A549 (cell line): ENCODE measurements around the gene FUCA1. TPM values are rescaled to one million over a fixed set of nuclear protein-coding genes. Genes with fewer than 3 reads are reported as not detected.

Experiments used
- ATAC-seq, 2 experiments: fragments of 200-7000 bp in 1 of 2; fragments of >200 bp in 1 of 2; cut with Nextera tagmentation in 1 of 2; cut with Tn5 transposase in 1 of 2; 3 replicates each; pipeline versions ENCODE4 v1.8.0 to v1.9.1; 2018 to 2020; ENCODE audit warnings: mild to moderate bottlenecking in 1 of 2, moderate library complexity in 1 of 2
- CTCF ChIA-PET: fragments of 300-600 bp; sonication (Branson Sonifier 250); formaldehyde crosslinking; extraction: SDS; loops from one replicate; lab custom pipeline; 2021; ENCODE audit warnings: antibody characterized with exemption, inconsistent platforms; lab: Yijun Ruan, JAX
- POLR2A ChIA-PET: fragments of 350-600 bp; formaldehyde crosslinking; extraction: SDS; loops from one replicate; lab custom pipeline; 2021; ENCODE audit warnings: antibody characterized with exemption, inconsistent platforms; lab: Yijun Ruan, JAX
- DNase-seq, 2 experiments: peaks; one replicate each; pipeline versions ENCODE4 v3.0.0 to v3.0.0-alpha.2; 2011 to 2016; ENCODE audit warnings: low read depth in 1 of 2, low spot score in 1 of 2
- FAIRE-seq: peaks from 2 replicates; lab custom pipeline; 2011; peaks lifted over from hg19 to GRCh38; lab: Jason Lieb, UNC
- H3K27ac ChIP-seq, 2 experiments: fragments of >200 bp; sonication (Bioruptor Twin); formaldehyde crosslinking; 3 replicates each; pipeline ENCODE4 v1.5.1; 2016 to 2017
- H3K4me1 ChIP-seq: fragments of >200 bp; sonication (Bioruptor Twin); formaldehyde crosslinking; 3 replicates; pipeline ENCODE4 v1.6.1; 2016
- H3K4me2 ChIP-seq: fragments of >200 bp; sonication (Bioruptor Twin); formaldehyde crosslinking; 3 replicates; pipeline ENCODE4 v1.6.1; 2016
- H3K4me3 ChIP-seq: fragments of >200 bp; sonication (Bioruptor Twin); formaldehyde crosslinking; 3 replicates; pipeline ENCODE4 v1.5.1; 2016
- H3K9me3 ChIP-seq: fragments of >200 bp; sonication (Bioruptor Twin); formaldehyde crosslinking; 3 replicates; pipeline ENCODE4 v1.6.1; 2016
- BCL3 ChIP-seq: fragments of >200 bp; sonication (Bioruptor Twin); formaldehyde crosslinking; IDR thresholded peaks from 3 replicates; pipeline ENCODE4 v1.6.1; 2016
- BHLHE40 ChIP-seq: IDR thresholded peaks from 2 replicates; pipeline ENCODE4 v1.6.1; 2012; ENCODE audit warnings: low read depth, low read length, inconsistent platforms
- CBX8 ChIP-seq: fragments of 200-600 bp; sonication (generic); IDR thresholded peaks from 2 replicates; pipeline ENCODE4 v1.6.1; 2016
- HDAC2 ChIP-seq: fragments of 200-600 bp; sonication (generic); IDR thresholded peaks from 2 replicates; pipeline ENCODE4 v1.6.1; 2016
- HEYL ChIP-seq: fragments of 250-450 bp; sonication (Bioruptor Pico); IDR thresholded peaks from 2 replicates; pipeline ENCODE4 v1.8.0; 2021; ENCODE audit warnings: mild to moderate bottlenecking, moderate library complexity
- HMGXB4 ChIP-seq: fragments of 250-450 bp; sonication (Bioruptor Pico); IDR thresholded peaks from 2 replicates; pipeline ENCODE4 v1.5.0; 2021; ENCODE audit warnings: mild to moderate bottlenecking, moderate library complexity, borderline replicate concordance
- HOXA7 ChIP-seq: fragments of 250-450 bp; sonication (Bioruptor Pico); IDR thresholded peaks from 2 replicates; pipeline ENCODE4 v1.5.0; 2020; ENCODE audit warnings: mild to moderate bottlenecking, moderate library complexity
- HOXB13 ChIP-seq: fragments of 250-450 bp; sonication (Bioruptor Pico); IDR thresholded peaks from 2 replicates; pipeline ENCODE4 v1.5.0; 2020; ENCODE audit warnings: low read depth, mild to moderate bottlenecking, moderate library complexity
- HOXB5 ChIP-seq: fragments of 250-450 bp; sonication (Bioruptor Pico); IDR thresholded peaks from 2 replicates; pipeline ENCODE4 v1.5.0; 2020; ENCODE audit warnings: mild to moderate bottlenecking, moderate library complexity
- JUN ChIP-seq, 2 experiments: fragments of >200 bp; sonication (Bioruptor Twin); formaldehyde crosslinking; IDR thresholded peaks; 2 replicates in 1 of 2; 3 replicates in 1 of 2; pipeline ENCODE4 v1.6.1; 2016 to 2017
- KDM5A ChIP-seq: fragments of 200-600 bp; sonication (generic); IDR thresholded peaks from 2 replicates; pipeline ENCODE4 v1.6.1; 2016; ENCODE audit warnings: antibody characterized with exemption, mild to moderate bottlenecking
- NFE2L2 ChIP-seq: fragments of 150-350 bp; conservative IDR thresholded peaks from 2 replicates; pipeline ENCODE4 v1.6.1; 2014; ENCODE audit warnings: low read length
- RARB ChIP-seq: fragments of 250-450 bp; sonication (Bioruptor Pico); IDR thresholded peaks from 2 replicates; pipeline ENCODE4 v1.8.0; 2021; ENCODE audit warnings: mild to moderate bottlenecking, moderate library complexity
- RCOR1 ChIP-seq: fragments of 150-350 bp; IDR thresholded peaks from 2 replicates; pipeline ENCODE4 v1.6.1; 2014; ENCODE audit warnings: antibody characterized with exemption, low read length, low read depth
- REST ChIP-seq: fragments of 200-600 bp; sonication (generic); IDR thresholded peaks from 2 replicates; pipeline ENCODE4 v1.6.1; 2016; ENCODE audit warnings: antibody characterized with exemption, mild to moderate bottlenecking, moderate library complexity
- RFX5 ChIP-seq: fragments of 450-650 bp; IDR thresholded peaks from 2 replicates; pipeline ENCODE4 v1.7.1; 2014; ENCODE audit warnings: antibody characterized with exemption, mild to moderate bottlenecking, moderate library complexity
- RNF2 ChIP-seq: fragments of 200-600 bp; sonication (generic); IDR thresholded peaks from 2 replicates; pipeline ENCODE4 v1.6.1; 2016; ENCODE audit warnings: low read depth, mild to moderate bottlenecking, antibody characterized with exemption, moderate library complexity, borderline replicate concordance
- SMC3 ChIP-seq: fragments of >200 bp; sonication (Bioruptor Twin); formaldehyde crosslinking; IDR thresholded peaks from 3 replicates; pipeline ENCODE4 v1.6.1; 2018; ENCODE audit warnings: inconsistent platforms
- ZC3H11A ChIP-seq: fragments of 450-650 bp; IDR thresholded peaks from 2 replicates; pipeline ENCODE4 v1.6.1; 2014; ENCODE audit warnings: antibody characterized with exemption, mild to moderate bottlenecking
- ZNF302 ChIP-seq: fragments of 250-450 bp; sonication (Bioruptor Pico); IDR thresholded peaks from 2 replicates; pipeline ENCODE4 v1.9.0; 2021; ENCODE audit warnings: inconsistent platforms, mild to moderate bottlenecking, moderate library complexity
- WGBS: methylation state at CpG from one replicate; pipeline ENCODE4 v1.1.6; 2017; ENCODE audit errors: missing lambda C conversion rate; 5-methylcytosine and 5-hydroxymethylcytosine counted together
- polyA plus RNA-seq, 4 experiments: library from polyadenylated mRNA; depleted of rRNA in 3 of 4; stranded (reverse); fragments of >200 nt; fragmentation: RNase III in 1 of 4; extraction: RNeasy Plus Mini Kit Qiagen cat#74134 plus additional on column Dnase treatment in 1 of 4; gene quantifications; 2 replicates in 3 of 4; 3 replicates in 1 of 4; pipeline ENCODE4 v1.2.3, GENCODE V29; 2011 to 2017

Gene FUCA1
- polyA plus RNA-seq, 2 of the 4 experiments (the other 2 are of a cell fraction) = 9.7 to 16.1 TPM

- TF ChIP-seq CBX8 (no peak), BCL3 (no peak), ZC3H11A (no peak), KDM5A (no peak), SMC3 (no peak), HEYL (CRISPR knock-in tag) (no peak), RCOR1 (no peak), RNF2 (no peak), JUN (IDR thresholded peaks at IDR 0.05) (no peak)
- ChIA-PET POLR2A (no interaction called here), CTCF (no interaction called here)
- FAIRE-seq = no peak
- 66% methylated on average over 3 of the region's 3 CpGs for WGBS
- Histone ChIP-seq H3K4me1 (no peaks in the 10 kb centered on the region), H3K9me3 (no peaks in the 10 kb centered on the region), H3K4me2 (no peak overlapping the region), H3K27ac (no peak overlapping the region), H3K4me3 (no peak overlapping the region)
- no peak for DNase-seq
- ATAC-seq = no peak
Measured at GRCh38 chr1:23899070-23899469, 31.0 kb upstream of the FUCA1 start.

GRCh38 chr1:23897083-23897482, 29.0 kb upstream of the FUCA1 start:
- no peaks in the 10 kb centered on the region for H3K9me3 ChIP-seq
- FAIRE-seq (no peak), DNase-seq (no peak), ATAC-seq (no peak)
- 81% methylated on average over 6 of the region's 6 CpGs for WGBS
- H3K4me2 ChIP-seq = no peak overlapping the region
- ChIA-PET POLR2A (no interaction called here), CTCF (interaction anchor here (0.7 kb wide), 1 partner anchor 106 kb away, joined by 3 read pairs; no protein-coding TSS in a partner anchor)
- no peak overlapping the region for H3K27ac ChIP-seq
- H3K4me1 ChIP-seq = no peaks in the 10 kb centered on the region
- no peak overlapping the region for H3K4me3 ChIP-seq
- TF ChIP-seq RFX5 = no peak
- TF ChIP-seq HOXB5 (CRISPR knock-in tag) = no peak
- no peak for TF ChIP-seq REST
- no peak for TF ChIP-seq BHLHE40
- no peak for TF ChIP-seq HMGXB4 (CRISPR knock-in tag)
- TF ChIP-seq HOXA7 = no peak
- no peak for TF ChIP-seq HOXB13 (CRISPR knock-in tag)
- no peak for TF ChIP-seq RARB
- TF ChIP-seq NFE2L2 = no peak
- TF ChIP-seq HDAC2 = no peak
- no peak for TF ChIP-seq ZNF302 (CRISPR knock-in tag)
- no peak for TF ChIP-seq ZC3H11A
